H1 (cell line): ENCODE measurements around the gene ZNF300. TPM values are rescaled to one million over a fixed set of nuclear protein-coding genes. Genes with fewer than 3 reads are reported as not detected.

Experiments used
- CTCF ChIA-PET: fragments of 300-600 bp; sonication (Branson Sonifier 250); formaldehyde crosslinking; loops from one replicate; lab custom pipeline; 2021; ENCODE audit not compliant: partially characterized antibody; lab: Charles Lee
- POLR2A ChIA-PET: fragments of 300-600 bp; sonication (Branson Sonifier 250); formaldehyde crosslinking; loops from one replicate; lab custom pipeline; 2021; ENCODE audit warnings: inconsistent platforms; ENCODE audit not compliant: partially characterized antibody; lab: Charles Lee
- DNase-seq, 2 experiments: peaks; one replicate each; pipeline versions ENCODE4 v3.0.0 to v3.0.0-alpha.2; 2010 to 2022; ENCODE audit warnings: low spot score in 2 of 2, low read depth in 1 of 2, mixed read lengths in 1 of 2
- FAIRE-seq: peaks from 2 replicates; lab custom pipeline; 2011; peaks lifted over from hg19 to GRCh38; lab: Jason Lieb, UNC
- H2AFZ ChIP-seq: 2 replicates; pipeline ENCODE4 v1.8.1; 2012; ENCODE audit warnings: low read length, inconsistent platforms
- H2AK5ac ChIP-seq: 2 replicates; pipeline ENCODE4 v1.6.1; 2013; ENCODE audit warnings: low read depth, low read length
- H2BK120ac ChIP-seq: replicated peaks from 2 replicates; pipeline ENCODE3; 2013; ENCODE audit warnings: low read depth, low read length, inconsistent platforms
- H2BK12ac ChIP-seq: 2 replicates; pipeline ENCODE4 v1.6.1; 2013; ENCODE audit warnings: low read depth, low read length
- H2BK15ac ChIP-seq: 2 replicates; pipeline ENCODE4 v1.6.1; 2013; ENCODE audit warnings: low read length
- H2BK20ac ChIP-seq: 2 replicates; pipeline ENCODE4 v1.6.1; 2013; ENCODE audit warnings: low read length
- H2BK5ac ChIP-seq: 2 replicates; pipeline ENCODE4 v1.6.1; 2013; ENCODE audit warnings: low read depth, low read length
- H3K14ac ChIP-seq: 2 replicates; pipeline ENCODE4 v1.6.1; 2013; ENCODE audit warnings: inconsistent platforms; ENCODE audit not compliant: insufficient read length
- H3K18ac ChIP-seq: 2 replicates; pipeline ENCODE4 v1.6.1; 2013; ENCODE audit warnings: low read length; ENCODE audit errors: extremely low read depth
- H3K23ac ChIP-seq: 2 replicates; pipeline ENCODE4 v1.6.1; 2013; ENCODE audit warnings: inconsistent platforms; ENCODE audit not compliant: insufficient read length
- H3K23me2 ChIP-seq: 2 replicates; pipeline ENCODE4 v1.6.1; 2013; ENCODE audit warnings: low read depth, low read length
- H3K27ac ChIP-seq: 2 replicates; pipeline ENCODE4 v1.6.1; 2011; ENCODE audit warnings: low read depth, low read length, inconsistent platforms
- H3K27me3 ChIP-seq, 4 experiments: replicated peaks in 1 of 4; 1 replicate in 1 of 4; 2 replicates in 3 of 4; pipeline versions ENCODE4 v1.6.1 to v1.8.1; 2011 to 2013; ENCODE audit warnings: low read length in 3 of 4, mild to moderate bottlenecking in 3 of 4, inconsistent platforms in 2 of 4, mixed read lengths in 2 of 4, moderate library complexity in 1 of 4; ENCODE audit not compliant: control insufficient read depth in 3 of 4, insufficient read depth in 3 of 4; ENCODE audit errors: extremely low read depth in 1 of 4
- H3K36me3 ChIP-seq, 4 experiments: 2 replicates each; pipeline versions ENCODE4 v1.6.1 to v1.8.1; 2011 to 2013; ENCODE audit warnings: mild to moderate bottlenecking in 4 of 4, low read length in 3 of 4, moderate library complexity in 2 of 4, control low read depth in 1 of 4, inconsistent platforms in 1 of 4; ENCODE audit not compliant: insufficient read depth in 4 of 4, control insufficient read depth in 2 of 4
- H3K4ac ChIP-seq: replicated peaks from 2 replicates; pipeline ENCODE3; 2013; ENCODE audit warnings: low read length, low read depth, mixed read lengths, inconsistent platforms; ENCODE audit not compliant: insufficient read length
- H3K4me1 ChIP-seq, 4 experiments: replicated peaks in 1 of 4; 1 replicate in 1 of 4; 2 replicates in 3 of 4; pipeline versions ENCODE4 v1.6.1 to v1.8.1; 2011 to 2013; ENCODE audit warnings: low read length in 3 of 4, inconsistent platforms in 2 of 4, mixed read lengths in 1 of 4; ENCODE audit not compliant: insufficient read depth in 4 of 4, control insufficient read depth in 3 of 4
- H3K4me2 ChIP-seq, 2 experiments: 2 replicates each; pipeline versions ENCODE4 v1.6.1 to v1.8.1; 2011 to 2013; ENCODE audit warnings: low read depth in 2 of 2, low read length in 2 of 2, control low read depth in 1 of 2, inconsistent platforms in 1 of 2, mild to moderate bottlenecking in 1 of 2; ENCODE audit not compliant: insufficient read depth in 1 of 2
- H3K4me3 ChIP-seq, 4 experiments: fragments of 200-600, 300-600 bp in 1 of 4; sonication (generic), shearing (Covaris generic), sonication (Bioruptor Twin) in 1 of 4; 2 replicates each; pipeline versions ENCODE4 v1.5.1 to v1.8.1; 2011 to 2016; ENCODE audit warnings: low read length in 4 of 4, low read depth in 3 of 4, control low read depth in 2 of 4, inconsistent platforms in 2 of 4, mild to moderate bottlenecking in 2 of 4, mixed read lengths in 1 of 4, moderate library complexity in 1 of 4; ENCODE audit not compliant: insufficient read depth in 2 of 4; ENCODE audit errors: extremely low read depth in 1 of 4
- H3K56ac ChIP-seq: replicated peaks from 2 replicates; pipeline ENCODE3; 2013; ENCODE audit warnings: low read depth, mild to moderate bottlenecking, mixed read lengths, low read length, inconsistent platforms; ENCODE audit not compliant: insufficient read length
- H3K79me1 ChIP-seq: 2 replicates; pipeline ENCODE4 v1.6.1; 2013; ENCODE audit warnings: low read depth, low read length, control low read depth
- H3K79me2 ChIP-seq, 2 experiments: 2 replicates each; pipeline versions ENCODE4 v1.6.1 to v1.8.1; 2012 to 2013; ENCODE audit warnings: low read length in 2 of 2, mild to moderate bottlenecking in 2 of 2, inconsistent platforms in 1 of 2; ENCODE audit not compliant: insufficient read depth in 2 of 2, control insufficient read depth in 1 of 2
- H3K9ac ChIP-seq, 4 experiments: replicated peaks in 1 of 4; 1 replicate in 1 of 4; 2 replicates in 3 of 4; pipeline versions ENCODE4 v1.6.1 to v1.8.1; 2011 to 2013; ENCODE audit warnings: low read depth in 3 of 4, low read length in 3 of 4, control low read depth in 2 of 4, mild to moderate bottlenecking in 2 of 4, moderate library complexity in 2 of 4, inconsistent platforms in 1 of 4; ENCODE audit errors: extremely low read depth in 1 of 4
- H3K9me3 ChIP-seq, 2 experiments: 2 replicates each; pipeline versions ENCODE4 v1.6.1 to v1.8.1; 2012 to 2013; ENCODE audit warnings: mild to moderate bottlenecking in 2 of 2, moderate library complexity in 2 of 2, control low read depth in 1 of 2, inconsistent platforms in 1 of 2, low read depth in 1 of 2, low read length in 1 of 2, mixed read lengths in 1 of 2; ENCODE audit not compliant: insufficient read depth in 2 of 2
- H4K20me1 ChIP-seq, 2 experiments: replicated peaks in 1 of 2; 2 replicates each; pipeline versions ENCODE3 to v1.8.1; 2011 to 2013; ENCODE audit warnings: inconsistent platforms in 2 of 2, low read length in 2 of 2, mild to moderate bottlenecking in 1 of 2; ENCODE audit not compliant: insufficient read depth in 2 of 2, control insufficient read depth in 1 of 2
- H4K5ac ChIP-seq: 2 replicates; pipeline ENCODE4 v1.6.1; 2013; ENCODE audit warnings: low read length, low read depth, mixed read lengths, inconsistent platforms; ENCODE audit not compliant: insufficient read length
- H4K8ac ChIP-seq: 2 replicates; pipeline ENCODE4 v1.8.0; 2013; ENCODE audit warnings: mild to moderate bottlenecking, moderate library complexity, low read length, inconsistent platforms; ENCODE audit not compliant: insufficient read depth; ENCODE audit errors: extremely low read depth
- H4K91ac ChIP-seq: replicated peaks from 2 replicates; pipeline ENCODE3; 2013; ENCODE audit warnings: low read length, mixed read lengths, inconsistent platforms; ENCODE audit not compliant: insufficient read length
- WGBS, 2 experiments: shearing (Covaris generic) in 1 of 2; methylation state at CpG; one replicate each; pipeline versions ENCODE4 v1.1.6 to v1.1.7; 2013 to 2015; ENCODE audit warnings: low lambda C conversion rate in 2 of 2, mixed read lengths in 2 of 2, inconsistent platforms in 1 of 2, low coverage in 1 of 2, missing lambda C conversion rate in 1 of 2; ENCODE audit not compliant: insufficient replicate concordance in 2 of 2, insufficient coverage in 1 of 2, insufficient read length in 1 of 2; ENCODE audit errors: extremely low coverage in 1 of 2, missing lambda C conversion rate in 1 of 2; 5-methylcytosine and 5-hydroxymethylcytosine counted together
- polyA plus RNA-seq, 7 experiments: library from polyadenylated mRNA; depleted of rRNA in 3 of 7; stranded (reverse) in 5 of 7; unstranded in 2 of 7; fragments of >200 nt in 5 of 7; fragments of 200-250 nt in 2 of 7; gene quantifications; 1 replicate in 5 of 7; 2 replicates in 1 of 7; 4 replicates in 1 of 7; pipeline versions ENCODE4 v1.2.1 to v1.2.3, GENCODE V29; 2011 to 2013; ENCODE audit warnings: missing spikeins in 2 of 7, mixed read lengths in 2 of 7
- total RNA-seq: library from RNA; stranded (reverse); fragmentation: NEBNext Ultra II Directional; extraction: Animal tissue kit (Norgen Biotek cat#: 25700); gene quantifications from 2 replicates; pipeline ENCODE4 v1.2.1, GENCODE V29; 2021

ZNF300 gene
- total and polyA plus RNA-seq, 2 of the 8 experiments (the other 6 are each of a cell fraction or from before 2014, with no cell fraction given) = 6.7 to 15.8 TPM

GRCh38 chr5:150851039-150851438, 53.7 kb downstream of the ZNF300 start:
- no peak overlapping the region for H3K4me2 ChIP-seq
- H3K4me1 ChIP-seq = peaks cover 0 to 3% (median 0%) of the 10 kb centered on the region in 4 experiments; a peak in 1 of 7 replicates
- no peak overlapping the region for H2BK20ac ChIP-seq
- H4K91ac ChIP-seq = no peak overlapping the region
- ChIA-PET POLR2A (no interaction called here), CTCF (interaction anchor here (0.6 to 2.2 kb wide), 9 partner anchors 8 to 197 kb away, joined by 3 to 13 read pairs (median 3); no protein-coding TSS in a partner anchor)
- no peak overlapping the region for H3K18ac ChIP-seq
- H3K27ac ChIP-seq = no peak overlapping the region
- no peaks in the 10 kb centered on the region for H3K36me3 ChIP-seq
- no peaks in the 10 kb centered on the region for H3K9me3 ChIP-seq
- H4K8ac ChIP-seq = no peak overlapping the region
- no peak overlapping the region for H2AK5ac ChIP-seq
- no peak for FAIRE-seq
- no peaks in the 10 kb centered on the region for H3K79me1 ChIP-seq
- H2BK5ac ChIP-seq = no peak overlapping the region
- no peak overlapping the region for H2BK15ac ChIP-seq
- H2AFZ ChIP-seq = peak overlapping the region; percentile 89
- H3K9ac ChIP-seq = no peak overlapping the region
- no peak overlapping the region for H2BK120ac ChIP-seq
- no peak overlapping the region for H3K4ac ChIP-seq
- no peak overlapping the region for H3K14ac ChIP-seq
- no peak for DNase-seq
- peaks cover 0 to 5% (median 4%) of the 10 kb centered on the region in 4 experiments; a peak in 4 of 7 replicates for H3K27me3 ChIP-seq
- H2BK12ac ChIP-seq = no peak overlapping the region
- no peaks in the 10 kb centered on the region for H3K79me2 ChIP-seq
- no peaks in the 10 kb centered on the region for H4K20me1 ChIP-seq
- WGBS, 2 experiments = 80% methylated on average over 3 of the region's 3 CpGs; no CpG with 5 or more reads in 1 of the 2 experiments
- no peaks in the 10 kb centered on the region for H3K23me2 ChIP-seq
- no peak overlapping the region for H4K5ac ChIP-seq
- no peak overlapping the region for H3K4me3 ChIP-seq
- H3K23ac ChIP-seq = no peak overlapping the region
- no peak overlapping the region for H3K56ac ChIP-seq
